Measurements from ENCODE around the gene SNPH.
"Not testable (repeated sequence)": the region's sequence is repeated elsewhere in the genome, so short reads cannot be mapped to it uniquely, and the experiment has no call there.

Gene SNPH, protein sequence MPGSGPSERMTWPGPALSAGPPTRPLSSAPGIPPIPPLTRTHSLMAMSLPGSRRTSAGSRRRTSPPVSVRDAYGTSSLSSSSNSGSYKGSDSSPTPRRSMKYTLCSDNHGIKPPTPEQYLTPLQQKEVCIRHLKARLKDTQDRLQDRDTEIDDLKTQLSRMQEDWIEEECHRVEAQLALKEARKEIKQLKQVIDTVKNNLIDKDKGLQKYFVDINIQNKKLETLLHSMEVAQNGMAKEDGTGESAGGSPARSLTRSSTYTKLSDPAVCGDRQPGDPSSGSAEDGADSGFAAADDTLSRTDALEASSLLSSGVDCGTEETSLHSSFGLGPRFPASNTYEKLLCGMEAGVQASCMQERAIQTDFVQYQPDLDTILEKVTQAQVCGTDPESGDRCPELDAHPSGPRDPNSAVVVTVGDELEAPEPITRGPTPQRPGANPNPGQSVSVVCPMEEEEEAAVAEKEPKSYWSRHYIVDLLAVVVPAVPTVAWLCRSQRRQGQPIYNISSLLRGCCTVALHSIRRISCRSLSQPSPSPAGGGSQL

DNA sequence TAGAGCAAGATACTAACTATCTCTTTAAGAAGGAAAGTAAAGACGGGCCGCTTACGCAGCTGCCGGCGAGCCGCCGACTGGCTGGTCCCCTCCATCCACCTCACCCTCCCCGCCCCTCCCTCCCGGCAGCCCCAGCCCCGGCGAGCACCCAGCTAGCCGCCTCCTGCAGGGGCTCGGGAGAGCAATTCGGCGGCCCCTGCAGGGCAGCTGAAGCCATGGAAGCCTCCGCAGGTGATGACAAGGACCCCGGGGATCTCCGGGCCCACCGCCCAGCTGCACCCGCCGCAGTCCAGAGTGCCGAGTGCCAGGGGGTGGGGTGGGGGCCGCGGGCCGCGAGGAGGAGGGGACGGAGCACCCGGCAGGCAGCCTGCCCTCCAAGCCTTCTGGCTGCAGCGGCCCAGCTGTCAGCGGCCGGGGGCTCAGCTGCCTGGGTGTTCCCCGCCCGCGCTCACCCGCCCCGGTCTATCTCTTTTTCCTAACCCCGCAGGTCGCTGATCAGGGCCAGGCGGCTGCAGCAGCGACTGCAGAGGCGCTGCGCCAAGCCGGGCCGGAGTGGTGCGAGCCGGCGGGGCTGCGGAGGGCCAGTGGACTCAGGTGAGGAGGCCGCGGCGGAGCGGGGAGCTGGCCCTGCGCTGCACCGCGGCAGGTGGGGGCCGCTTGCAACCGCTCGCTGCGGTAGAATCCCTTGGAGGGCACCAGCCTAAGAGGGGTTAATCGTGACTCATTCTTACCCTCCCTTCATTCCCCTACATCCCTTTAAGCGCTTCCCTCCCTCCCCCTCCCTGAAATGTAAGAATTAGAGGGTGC, at the start of gene SNPH:
TSS of gene SNPH (plus strand) at position 128 of the 807 bp plus-strand sequence. CDS start 29,946 bp downstream, outside the sequence.
- no peak for DNase-seq

GRCh38 chr20:1216527-1217427, 49.3 kb upstream of the SNPH start:
- DNase-seq, result not testable (repeated sequence)

DNA sequence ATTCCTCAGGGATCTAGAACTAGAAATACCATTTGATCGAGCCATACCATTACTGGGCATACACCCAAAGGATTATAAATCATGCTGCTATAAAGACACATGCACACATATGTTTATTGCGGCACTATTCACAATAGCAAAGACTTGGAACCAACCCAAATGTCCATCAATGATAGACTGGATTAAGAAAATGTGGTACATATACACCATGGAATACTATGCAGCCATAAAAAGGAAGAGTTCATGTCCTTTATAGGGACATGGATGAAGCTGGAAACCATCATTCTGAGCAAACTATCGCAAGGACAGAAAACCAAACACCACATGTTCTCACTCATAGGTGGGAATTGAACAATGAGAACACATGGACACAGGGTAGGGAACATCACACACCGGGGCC, 43.3 kb upstream of the SNPH start:
- not testable (repeated sequence) for DNase-seq

GRCh38 chr20:1224205-1224890, 41.7 kb upstream of the SNPH start:
- DNase-seq, result no peak

DNA sequence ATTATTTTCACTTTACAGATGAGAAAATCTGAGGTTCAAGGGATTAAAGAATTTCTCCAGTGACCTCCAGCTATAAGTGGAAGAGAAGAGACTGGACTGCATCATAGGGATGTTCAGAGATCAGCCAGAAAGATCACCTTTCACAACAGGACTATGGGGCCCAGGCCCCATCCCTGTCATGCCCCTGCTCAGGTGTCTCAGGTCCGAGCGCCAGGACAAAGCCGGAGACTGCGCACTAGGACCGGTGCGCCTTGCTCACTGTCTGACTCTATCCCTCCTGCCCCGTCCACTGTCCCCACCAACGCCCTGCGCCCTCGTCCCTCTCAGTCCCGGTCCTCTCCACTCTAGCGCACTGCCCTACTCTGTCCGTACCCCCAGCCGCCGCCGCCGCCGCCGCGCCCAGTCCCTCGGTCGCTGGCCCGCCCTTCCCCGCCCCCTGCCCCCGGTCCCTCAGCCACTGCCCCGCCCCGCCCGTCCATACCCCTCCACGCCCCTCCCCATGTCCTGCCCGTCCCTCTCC, 40.8 kb upstream of the SNPH start:
- DNase-seq, result no peak

GRCh38 chr20:1225783-1226654, 40.1 kb upstream of the SNPH start, which contains the start of gene RAD21L1:
Gene RAD21L1, plus strand, starts transcription at chr20:1226044. Its CDS starts 2,410 bp downstream, at chr20:1228454.
- no peak for DNase-seq

DNA sequence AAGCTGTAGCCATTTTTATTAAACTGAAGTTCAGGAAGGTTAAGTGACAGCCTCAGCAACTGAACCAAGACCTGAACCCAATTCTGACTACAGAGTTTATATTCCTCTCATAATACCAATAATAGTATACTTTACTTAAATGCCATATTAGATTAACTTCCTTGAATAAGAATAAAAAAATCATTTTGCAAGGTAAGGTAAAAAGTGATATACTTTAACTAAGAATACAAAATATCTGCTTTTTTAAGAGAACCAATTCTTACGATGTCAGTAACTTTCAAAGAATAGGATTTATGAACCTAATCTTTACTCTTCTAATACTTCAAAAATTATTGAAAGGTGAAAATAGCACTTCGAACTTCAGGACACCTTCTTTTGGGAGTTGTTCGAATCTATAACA, 36.6 kb upstream of the SNPH start:
- DNase-seq, result no peak

GRCh38 chr20:1232286-1233111, 33.6 kb upstream of the SNPH start:
- DNase-seq, result no peak

GRCh38 chr20:1240549-1240948, 25.5 kb upstream of the SNPH start:
- no peak for DNase-seq

DNA sequence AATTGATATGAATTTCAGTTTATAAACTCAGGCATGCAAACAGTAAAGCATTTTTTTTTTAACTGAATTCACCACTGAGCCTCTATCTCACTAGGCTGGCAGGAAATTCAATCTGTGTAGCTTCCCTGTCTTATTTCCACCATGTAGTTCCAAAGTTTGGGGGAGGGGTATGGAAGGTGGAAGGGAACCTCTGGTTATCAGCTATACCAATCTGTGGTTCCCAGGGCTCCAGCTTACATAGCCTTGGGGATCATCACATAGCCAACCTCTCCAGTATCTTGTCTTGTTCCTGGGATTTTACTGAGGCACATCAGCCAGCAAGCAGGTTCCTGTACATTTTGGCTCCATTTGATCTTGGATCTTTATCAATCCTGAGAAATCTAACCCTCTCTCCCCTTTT, 24.6 kb upstream of the SNPH start:
- DNase-seq, result no peak

DNA sequence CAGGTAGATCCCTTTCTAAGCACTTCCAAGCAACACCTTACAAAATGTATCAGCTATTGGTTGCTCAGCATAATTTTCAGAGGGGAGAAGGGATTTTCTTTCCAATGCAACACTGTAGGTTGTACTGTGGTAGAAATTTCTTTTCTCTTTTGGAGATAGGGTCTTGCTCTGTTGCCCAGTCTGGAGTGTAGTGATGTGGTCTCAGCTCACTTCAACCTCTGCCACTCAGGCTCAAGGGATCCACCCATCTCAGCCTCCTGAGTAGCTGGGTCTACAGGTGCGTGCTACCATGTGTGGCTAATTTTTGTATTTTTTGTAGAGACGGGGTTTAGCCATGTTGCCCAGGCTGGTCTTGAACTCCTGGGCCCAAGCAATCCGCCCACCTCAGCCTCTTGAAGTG, 24.0 kb upstream of the SNPH start:
- no peak for DNase-seq

- DNase-seq, result no peak
Observed at GRCh38 chr20:1242530-1242929, 23.6 kb upstream of the SNPH start.

DNA sequence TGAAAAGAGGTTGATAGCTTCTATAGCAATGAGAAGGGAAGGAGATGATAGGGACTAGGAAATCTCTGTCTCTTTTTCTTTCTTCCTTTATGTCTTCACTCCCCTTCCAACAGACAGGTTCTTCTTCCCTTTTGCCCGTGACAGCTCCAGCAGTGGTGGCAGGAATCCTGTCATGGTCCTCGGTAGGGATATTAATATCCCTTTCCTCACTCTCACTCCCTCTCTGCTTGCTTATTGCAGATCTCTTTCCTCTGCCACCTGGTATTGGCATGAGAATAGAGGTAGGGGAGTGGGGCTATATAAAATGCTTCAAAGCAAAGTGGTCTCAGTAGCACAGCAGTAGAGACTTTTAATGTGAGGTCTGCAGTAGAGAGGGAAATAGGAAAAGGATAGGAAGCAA, 20.5 kb upstream of the SNPH start:
- DNase-seq, result no peak

DNA sequence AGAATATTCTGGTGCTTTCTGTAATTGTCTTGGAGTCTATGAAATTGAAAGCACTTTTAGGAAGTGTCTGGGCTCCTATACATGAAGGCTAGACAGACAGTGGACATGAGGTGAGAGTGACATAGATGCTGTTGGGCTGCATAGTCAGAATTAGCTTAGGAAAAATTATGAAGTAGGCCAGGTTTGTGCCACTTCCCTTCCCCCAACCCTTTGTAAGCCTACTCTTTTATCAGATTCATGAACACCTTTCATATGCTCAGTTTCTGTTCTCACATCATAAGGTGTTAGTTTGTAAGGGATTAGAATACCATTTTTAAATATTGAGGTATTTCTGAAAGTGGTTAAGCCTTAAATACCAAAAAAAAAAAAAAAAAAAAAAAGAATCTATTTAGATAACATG, 18.4 kb upstream of the SNPH start:
- DNase-seq, result no peak

DNA sequence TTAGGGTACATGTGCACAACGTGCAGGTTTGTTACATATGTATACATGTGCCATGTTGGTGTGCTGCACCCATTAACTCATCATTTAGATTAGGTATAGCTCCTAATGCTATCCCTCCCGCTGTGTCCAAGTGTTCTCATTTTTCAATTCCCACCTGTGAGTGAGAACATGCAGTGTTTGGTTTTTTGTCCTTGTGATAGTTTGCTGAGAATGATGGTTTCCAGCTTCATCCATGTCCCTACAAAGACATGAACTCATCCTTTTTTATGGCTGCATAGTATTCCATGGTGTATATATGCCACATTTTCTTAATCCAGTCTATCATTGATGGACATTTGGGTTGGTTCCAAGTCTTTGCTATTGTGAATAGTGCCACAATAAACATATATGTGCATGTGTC, 15.8 kb upstream of the SNPH start:
- not testable (repeated sequence) for DNase-seq

DNA sequence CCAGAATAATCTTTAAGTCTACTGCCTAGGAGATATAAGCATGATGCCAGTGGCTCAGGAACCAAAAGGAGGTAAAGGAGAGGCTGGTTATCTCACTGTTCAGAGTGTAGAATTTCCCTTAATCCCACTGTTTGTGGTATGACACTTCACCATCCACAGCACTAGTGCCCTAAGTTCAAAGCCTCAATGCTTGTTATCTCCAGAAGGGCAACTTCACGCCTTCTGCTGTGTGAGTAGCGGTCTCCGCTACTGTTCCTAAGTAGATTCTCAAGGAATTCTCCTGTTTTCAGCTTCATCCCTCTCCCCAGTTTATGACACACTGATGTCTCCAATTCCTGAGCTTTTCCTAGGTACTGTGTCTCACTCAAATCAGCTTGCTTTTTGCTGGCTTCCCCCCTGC, 13.7 kb upstream of the SNPH start:
- DNase-seq, result no peak

DNA sequence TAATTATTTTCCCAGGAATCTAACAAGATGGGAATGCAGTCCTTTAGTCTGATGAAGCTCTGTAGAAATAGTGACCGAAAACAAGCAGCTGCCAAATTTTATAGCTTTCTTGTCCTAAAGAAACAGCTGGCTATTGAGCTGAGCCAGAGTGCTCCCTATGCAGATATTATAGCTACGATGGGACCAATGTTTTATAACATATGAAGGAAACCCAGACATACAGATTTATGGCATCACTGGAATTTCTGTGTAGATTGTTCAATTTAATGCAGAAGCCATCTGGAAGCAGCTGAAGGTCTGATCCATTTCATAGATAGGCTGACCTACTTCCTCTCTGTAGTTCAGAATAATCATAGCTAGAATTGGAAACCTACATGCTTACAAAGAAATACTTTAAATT, 11.8 kb upstream of the SNPH start:
- DNase-seq, result no peak

DNA sequence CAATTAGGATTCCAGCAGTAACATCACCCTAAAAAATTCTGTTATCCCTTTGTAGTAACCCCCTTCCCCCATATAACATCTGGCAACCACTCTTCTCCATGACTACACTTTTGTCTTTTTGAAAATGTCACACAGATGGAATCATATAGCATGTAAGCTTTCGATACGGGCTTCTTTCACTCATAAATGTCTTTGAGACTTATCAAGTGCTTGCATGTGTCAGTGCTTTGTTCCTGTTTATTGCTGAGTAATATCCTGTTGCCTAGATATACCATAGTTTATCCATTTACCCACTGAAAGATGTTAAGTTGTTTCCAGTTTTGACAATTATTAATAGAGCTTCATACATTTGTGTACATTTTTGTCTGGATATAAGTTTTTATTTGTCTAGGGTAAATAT, 10.4 kb upstream of the SNPH start:
- DNase-seq, result no peak

DNA sequence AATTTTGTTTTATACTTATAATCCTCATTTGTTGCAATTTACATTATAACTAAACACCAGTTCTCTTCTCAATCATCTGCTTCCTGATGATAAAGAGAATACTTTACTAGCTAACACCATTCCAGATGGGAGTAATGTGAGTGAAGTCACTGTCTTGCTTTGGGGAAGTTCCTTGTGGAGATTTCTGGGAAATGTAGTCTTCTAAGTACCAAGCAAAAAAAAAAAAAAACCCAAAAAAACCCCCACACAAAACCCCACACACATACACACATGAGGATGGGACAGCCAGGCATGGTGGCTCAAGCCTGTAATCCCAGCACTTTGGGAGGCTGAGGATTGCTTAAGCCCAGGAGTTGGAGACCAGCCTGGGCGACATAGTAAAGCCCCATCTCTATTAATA, 2.2 kb upstream of the SNPH start:
- DNase-seq, result no peak

DNA sequence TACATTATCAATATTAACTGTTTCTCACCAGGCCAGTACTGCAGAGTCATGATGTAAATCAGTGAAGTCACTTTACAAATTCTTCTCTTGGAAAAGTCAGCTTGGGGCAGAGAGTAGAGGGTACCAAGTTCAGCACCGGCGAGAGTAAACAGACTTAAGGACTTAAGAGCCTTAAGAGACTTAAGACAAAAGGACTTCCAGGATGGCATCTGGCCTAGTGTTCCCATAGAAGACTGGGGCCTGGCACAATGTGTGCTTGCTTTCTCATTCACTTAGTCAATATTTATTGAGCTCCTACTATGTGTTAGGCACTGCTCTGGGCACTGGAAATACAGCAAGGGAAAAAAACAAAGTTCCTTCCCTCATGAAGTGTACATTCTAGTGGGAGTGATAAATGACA, 1.4 kb upstream of the SNPH start:
- DNase-seq, result no peak
